ENCODE results near the gene SPINT1.

Gene SPINT1

GRCh38 chr15:40829115-40829514 is 14.7 kb upstream of the SPINT1 start:
- DNase-seq (ENCODE audit: low spot score) = no peak

- DNase-seq (ENCODE audit: low spot score) = no peak
These were observed 13.0 kb upstream of the SPINT1 start for GRCh38 chr15:40830884-40831283.

DNA sequence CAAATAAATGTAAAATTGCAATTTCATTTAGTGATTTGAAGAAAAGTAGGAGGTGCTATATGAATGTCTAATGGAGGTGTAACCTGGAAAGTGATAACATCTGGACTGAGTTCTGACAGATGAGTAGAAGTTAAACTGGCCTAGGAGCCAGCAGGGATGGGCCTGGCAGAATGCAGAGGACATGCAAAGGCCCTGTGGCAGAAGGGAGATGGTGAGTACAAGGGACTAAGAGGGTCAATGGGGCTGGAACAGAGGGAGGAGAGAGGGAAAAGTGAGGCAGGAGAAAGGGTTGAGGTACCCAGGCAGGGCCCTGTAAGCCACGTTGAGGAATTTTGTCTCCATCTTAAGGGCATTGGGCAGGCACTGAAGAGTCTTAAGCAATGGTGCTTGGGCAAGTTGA is 12.0 kb upstream of the SPINT1 start:
- no peak for DNase-seq (ENCODE audit: low spot score)

DNA sequence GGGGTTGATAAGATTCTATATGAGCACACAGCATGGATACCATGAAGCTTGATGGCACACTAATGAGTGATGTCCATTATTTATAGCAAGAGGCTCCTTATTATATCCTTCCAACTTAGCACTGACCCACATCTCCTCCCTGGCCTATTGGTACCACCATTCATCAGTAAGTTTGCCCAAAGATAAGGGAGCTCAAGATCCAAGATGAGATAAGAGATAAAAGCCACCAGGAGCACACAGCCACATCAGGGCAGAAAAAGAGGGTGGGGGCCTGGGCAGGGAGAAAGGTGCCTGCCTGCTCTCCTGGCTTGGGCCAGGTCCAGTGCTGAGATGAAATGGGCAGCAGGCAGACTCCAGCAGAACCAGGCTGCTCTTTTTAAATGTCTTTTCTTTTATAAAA is 10.9 kb upstream of the SPINT1 start:
- DNase-seq (ENCODE audit: low spot score) = no peak

- no peak for DNase-seq (ENCODE audit: low spot score)
These were observed 7.8 kb upstream of the SPINT1 start for GRCh38 chr15:40836020-40836419.

- no peak for DNase-seq (ENCODE audit: low spot score)
These were observed 5.1 kb upstream of the SPINT1 start for GRCh38 chr15:40838756-40839155.

DNA sequence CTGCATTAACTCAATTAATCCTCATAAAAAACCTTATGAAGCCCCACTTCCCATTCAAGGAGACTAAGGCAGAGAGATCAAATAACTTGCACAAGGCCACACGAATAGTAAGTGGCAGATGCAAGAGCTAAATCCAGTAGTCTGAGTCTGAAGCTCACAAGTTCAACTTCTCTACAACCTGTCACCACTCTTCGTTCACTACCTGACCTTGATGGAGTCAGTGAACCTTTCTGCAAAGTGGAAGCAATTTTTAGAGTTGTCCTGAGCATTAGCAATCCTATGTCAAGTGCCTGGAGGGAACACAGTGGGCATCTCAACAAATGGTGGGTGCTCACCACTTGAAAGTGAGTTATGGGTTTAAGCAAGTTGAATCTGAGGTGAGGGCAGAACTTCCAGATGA is 2.1 kb upstream of the SPINT1 start:
- DNase-seq (ENCODE audit: low spot score) = no peak

DNA sequence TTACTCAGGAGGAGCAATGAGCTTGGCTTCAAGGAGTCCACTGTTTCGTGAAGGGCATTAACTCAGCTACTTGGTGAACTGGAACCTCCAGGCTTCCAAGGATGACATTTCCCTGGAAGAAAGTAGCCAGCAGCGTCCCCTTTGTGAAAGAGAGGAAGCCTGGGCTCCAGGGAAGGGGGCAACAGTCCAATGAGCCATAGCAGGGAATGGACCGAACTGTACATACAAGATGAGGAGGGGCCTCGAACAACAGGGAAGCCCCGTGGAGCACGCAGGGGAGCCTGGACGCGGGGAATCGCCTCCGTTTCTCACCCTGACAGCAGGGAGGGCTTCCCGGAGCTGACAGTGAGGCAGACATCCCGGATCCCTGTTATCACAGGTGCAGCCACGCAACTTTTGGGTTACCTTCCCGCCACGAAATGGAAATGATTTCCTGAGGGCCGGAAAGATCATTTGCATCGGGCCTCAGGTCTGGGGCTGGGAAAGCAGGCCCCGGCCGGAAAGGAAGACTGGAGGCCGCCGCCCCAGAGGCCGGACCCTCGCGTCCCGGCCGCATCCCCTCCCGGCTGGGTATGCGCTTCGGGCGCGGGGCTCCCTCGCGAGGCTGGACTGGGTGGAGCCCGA is 475 bp upstream of the SPINT1 start:
- no peak for DNase-seq (ENCODE audit: low spot score)

- DNase-seq (ENCODE audit: low spot score) = no peak
These were observed 815 bp downstream of the SPINT1 start for GRCh38 chr15:40844696-40845030.

DNA sequence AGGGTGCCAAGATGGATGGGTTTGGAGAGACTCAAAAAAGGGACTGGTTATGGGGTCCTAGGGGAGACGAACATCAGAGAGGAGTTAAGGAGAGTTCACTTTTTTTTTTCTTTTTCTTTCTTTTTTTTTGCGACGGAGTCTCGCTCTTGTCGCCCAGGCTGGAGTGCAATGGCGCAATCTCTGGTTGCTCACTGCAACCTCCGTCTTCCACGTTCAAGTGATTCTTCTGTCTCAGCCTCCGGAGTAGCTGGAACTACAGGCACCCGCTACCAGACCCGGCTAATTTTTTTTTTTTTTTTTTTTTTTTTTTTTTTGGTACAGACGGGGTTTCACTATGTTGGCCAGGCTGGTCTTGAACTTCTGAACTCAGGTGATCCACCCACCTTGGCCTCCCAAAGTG is 1.2 kb downstream of the SPINT1 start:
- no peak for DNase-seq (ENCODE audit: low spot score)

- no peak for DNase-seq (ENCODE audit: low spot score)
These were observed 1.9 kb downstream of the SPINT1 start for GRCh38 chr15:40845511-40846284.

DNA sequence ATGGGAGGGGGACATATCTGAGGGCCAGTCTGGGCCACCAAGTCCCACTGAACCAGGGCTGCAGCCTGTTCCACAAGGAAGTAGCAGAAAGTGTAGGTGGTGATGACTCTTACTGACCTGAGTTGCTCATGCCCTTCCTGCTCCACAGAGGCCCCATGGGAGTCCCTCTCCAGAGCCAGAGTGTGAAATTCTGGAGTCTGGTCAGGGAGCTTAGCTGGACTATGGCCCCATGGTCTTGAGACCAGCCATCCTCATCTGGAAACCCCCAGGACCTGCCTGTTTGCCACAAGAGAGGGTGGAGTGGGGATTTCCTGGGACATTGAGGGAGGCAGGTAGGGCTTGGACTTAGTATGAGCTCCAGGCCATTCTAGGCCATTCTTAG is 3.0 kb downstream of the SPINT1 start:
- no peak for DNase-seq (ENCODE audit: low spot score)

GRCh38 chr15:40847223-40847961 is 3.5 kb downstream of the SPINT1 start:
- no peak for DNase-seq (ENCODE audit: low spot score)

GRCh38 chr15:40850576-40851112 is 6.8 kb downstream of the SPINT1 start:
- no peak for DNase-seq (ENCODE audit: low spot score)

DNA sequence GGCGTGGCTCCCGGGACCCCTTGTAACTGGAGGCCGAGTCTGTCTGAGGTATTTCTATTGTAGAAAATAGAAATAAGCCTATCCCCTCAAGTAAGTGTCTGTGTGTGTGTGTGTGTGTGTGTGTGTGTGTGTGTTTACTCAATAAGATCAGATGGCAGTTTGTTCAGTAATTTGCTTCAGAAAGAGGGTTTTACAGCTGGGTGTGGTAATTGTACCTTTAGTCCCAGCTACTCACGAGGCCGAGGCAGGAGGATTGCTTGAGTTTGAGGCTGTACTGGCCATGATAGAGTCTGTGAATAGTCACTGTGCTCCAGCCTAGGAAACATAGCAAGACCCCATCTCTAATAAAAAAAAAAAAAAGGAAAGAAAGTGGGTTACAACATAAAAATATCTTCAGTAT is 8.7 kb downstream of the SPINT1 start:
- DNase-seq (ENCODE audit: low spot score) = no peak

- no peak for DNase-seq (ENCODE audit: low spot score)
These were observed 9.5 kb downstream of the SPINT1 start for GRCh38 chr15:40853241-40853890.

- DNase-seq (ENCODE audit: low spot score) = no peak
These were observed 10.3 kb downstream of the SPINT1 start for GRCh38 chr15:40854161-40854560.

DNA sequence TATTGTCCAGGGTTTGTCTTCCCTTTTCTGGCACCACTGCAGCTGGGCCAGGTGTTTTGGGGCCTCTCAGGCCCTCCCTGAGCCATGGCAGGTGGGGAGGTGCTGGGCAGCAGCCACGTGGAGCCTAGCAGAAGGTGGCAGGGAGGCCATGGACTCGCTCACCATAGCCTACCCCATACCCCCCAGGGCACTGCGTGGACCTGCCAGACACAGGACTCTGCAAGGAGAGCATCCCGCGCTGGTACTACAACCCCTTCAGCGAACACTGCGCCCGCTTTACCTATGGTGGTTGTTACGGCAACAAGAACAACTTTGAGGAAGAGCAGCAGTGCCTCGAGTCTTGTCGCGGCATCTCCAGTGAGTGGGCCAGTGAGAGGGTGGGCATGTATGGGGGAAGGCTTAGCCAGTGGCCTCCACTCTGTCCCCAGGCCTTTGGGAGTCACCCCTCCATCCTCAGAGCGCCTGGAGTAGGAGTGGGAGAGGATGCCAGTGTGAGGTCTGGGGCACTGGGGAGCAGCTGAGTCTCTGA is 11.9 kb downstream of the SPINT1 start:
- no peak for DNase-seq (ENCODE audit: low spot score)

- DNase-seq (ENCODE audit: low spot score) = no peak
These were observed 12.9 kb downstream of the SPINT1 start for GRCh38 chr15:40856746-40857145.

DNA sequence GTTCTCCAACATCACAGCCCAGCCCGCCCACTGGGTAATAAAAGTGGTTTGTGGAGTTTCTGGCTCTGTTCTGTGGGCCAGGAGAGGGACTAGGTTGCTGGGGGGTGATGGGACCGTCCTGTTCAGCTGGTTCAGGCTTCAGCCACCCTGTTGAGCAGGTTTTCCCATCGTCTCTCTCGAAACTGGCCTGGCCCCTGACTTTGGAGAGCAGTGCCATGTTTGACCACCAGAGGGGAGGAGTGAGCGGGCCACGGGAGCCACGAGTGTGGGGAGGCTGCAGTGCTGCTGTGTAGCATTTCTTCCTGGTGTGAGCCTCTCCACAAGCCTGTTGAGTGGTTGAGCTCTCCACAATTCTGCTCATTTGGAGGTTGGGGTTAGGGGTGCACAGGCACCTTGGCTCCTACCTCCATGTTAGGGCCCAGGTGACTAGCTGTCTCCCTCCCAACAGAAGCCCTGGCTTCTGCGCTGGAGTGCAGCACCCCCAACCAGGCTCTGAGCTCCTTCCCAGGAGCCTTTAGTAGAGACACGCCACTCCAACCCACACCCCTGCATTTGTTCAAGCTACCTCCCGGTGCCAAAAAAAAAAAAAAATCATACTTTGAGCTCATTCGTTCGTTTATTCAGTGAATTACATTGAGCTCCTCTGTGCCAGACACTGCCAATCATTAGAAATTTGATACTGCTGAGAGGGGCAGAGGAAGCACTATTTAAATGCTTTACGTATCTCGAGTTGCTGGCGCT is 13.9 kb downstream of the SPINT1 start:
- DNase-seq (ENCODE audit: low spot score) = peak; percentile 91

GRCh38 chr15:40858706-40859105 is 14.9 kb downstream of the SPINT1 start:
- no peak for DNase-seq (ENCODE audit: low spot score)

Measured in hepatic stellate cell (primary cell).